ENCODE data around the gene GOLGA7B.

Gene GOLGA7B

GRCh38 chr10:97852840-97853405 lies 3.3 kb downstream of the GOLGA7B start:
- no peak overlapping the region for H3K27ac ChIP-seq (ENCODE audit: low read depth, low read length)
- H3K4me1 ChIP-seq (ENCODE audit: insufficient read depth, low read length) = no peaks in the 10 kb centered on the region
- no peak overlapping the region for H3K4me3 ChIP-seq (ENCODE audit: low read depth in 1 of 2, low read length in 2 of 2)
- H3K27me3 ChIP-seq (ENCODE audit: control insufficient read depth in 1 of 2, insufficient read depth in 2 of 2, low read length in 2 of 2) = peaks cover 23 to 37% of the 10 kb centered on the region in 2 donors
- H3K9ac ChIP-seq (ENCODE audit: low read length) = no peak overlapping the region
- no peaks in the 10 kb centered on the region for H3K36me3 ChIP-seq (ENCODE audit: insufficient read depth, low read length)
- H3K9me3 ChIP-seq (ENCODE audit: low read length) = no peaks in the 10 kb centered on the region

- H3K9ac ChIP-seq (ENCODE audit: low read length) = no peak overlapping the region
- peaks cover 23 to 33% of the 10 kb centered on the region in 2 donors for H3K27me3 ChIP-seq (ENCODE audit: control insufficient read depth in 1 of 2, insufficient read depth in 2 of 2, low read length in 2 of 2)
- no peaks in the 10 kb centered on the region for H3K4me1 ChIP-seq (ENCODE audit: insufficient read depth, low read length)
- no peaks in the 10 kb centered on the region for H3K36me3 ChIP-seq (ENCODE audit: insufficient read depth, low read length)
- no peaks in the 10 kb centered on the region for H3K9me3 ChIP-seq (ENCODE audit: low read length)
- no peak overlapping the region for H3K4me3 ChIP-seq (ENCODE audit: low read depth in 1 of 2, low read length in 2 of 2)
- H3K27ac ChIP-seq (ENCODE audit: low read depth, low read length) = no peak overlapping the region
Measured at GRCh38 chr10:97854743-97855142, 5.1 kb downstream of the GOLGA7B start.

DNA sequence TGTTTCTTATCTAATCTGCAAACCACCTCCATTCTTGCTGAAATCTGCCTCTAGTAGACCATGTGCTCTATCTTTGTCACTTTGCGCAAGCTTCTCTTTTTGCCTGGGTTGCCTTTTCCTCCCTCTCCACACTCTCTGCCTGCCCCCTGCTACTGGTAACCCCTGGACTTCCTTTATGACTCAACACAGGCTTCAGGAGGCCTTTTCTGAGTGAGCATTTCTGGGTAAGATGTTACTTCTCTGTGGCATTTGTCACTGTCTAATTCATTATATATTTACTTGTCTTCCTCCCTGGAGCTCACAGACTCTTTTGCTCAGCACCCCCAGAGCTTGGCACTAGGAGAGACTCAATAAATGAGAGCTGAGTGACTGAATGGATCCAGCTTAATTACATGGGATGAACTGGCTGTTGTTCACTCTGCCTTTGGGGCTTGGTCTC lies 8.4 kb downstream of the GOLGA7B start:
- no peak overlapping the region for H3K9ac ChIP-seq (ENCODE audit: low read length)
- peaks cover 2 to 3% of the 10 kb centered on the region in 2 donors for H3K27me3 ChIP-seq (ENCODE audit: control insufficient read depth in 1 of 2, insufficient read depth in 2 of 2, low read length in 2 of 2)
- no peaks in the 10 kb centered on the region for H3K4me1 ChIP-seq (ENCODE audit: insufficient read depth, low read length)
- H3K9me3 ChIP-seq (ENCODE audit: low read length) = no peaks in the 10 kb centered on the region
- H3K36me3 ChIP-seq (ENCODE audit: insufficient read depth, low read length) = no peaks in the 10 kb centered on the region
- H3K4me3 ChIP-seq (ENCODE audit: low read depth in 1 of 2, low read length in 2 of 2) = no peak overlapping the region
- H3K27ac ChIP-seq (ENCODE audit: low read depth, low read length) = no peak overlapping the region

DNA sequence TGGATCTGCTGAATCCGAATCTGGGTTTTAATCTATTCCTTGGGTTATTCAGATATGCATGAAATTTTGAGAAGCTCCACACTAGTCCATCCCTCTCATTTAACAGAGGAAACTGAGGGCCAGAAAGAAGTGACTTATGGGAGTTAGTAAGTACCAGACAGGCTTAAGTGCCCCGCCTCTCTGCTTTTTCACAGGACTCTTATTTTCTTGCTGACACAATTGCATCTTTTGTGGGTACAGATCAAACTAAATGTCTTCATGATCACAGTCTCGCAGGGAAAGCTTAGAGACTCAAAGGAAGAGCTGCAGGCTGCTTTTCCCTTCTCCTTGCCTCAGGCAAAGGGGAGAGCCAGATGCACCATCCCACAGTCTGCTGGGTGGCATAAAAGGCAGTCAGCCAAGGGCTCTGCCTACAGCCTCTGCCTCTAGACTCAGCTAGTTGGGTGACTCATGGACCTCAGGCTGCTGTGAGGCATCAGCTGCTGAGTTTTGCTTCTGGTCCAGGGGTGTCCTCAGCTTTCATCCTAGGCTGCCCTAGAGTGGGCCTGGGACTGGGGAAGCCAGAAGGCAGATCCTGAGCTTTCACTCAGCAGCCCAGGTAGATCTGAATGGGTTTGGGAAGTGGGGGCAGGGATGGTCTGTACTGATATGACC lies 11.6 kb downstream of the GOLGA7B start:
- Histone ChIP-seq H3K4me3 (ENCODE audit: low read depth in 1 of 2, low read length in 2 of 2) (no peak overlapping the region), H3K27ac (ENCODE audit: low read depth, low read length) (no peak overlapping the region), H3K36me3 (ENCODE audit: insufficient read depth, low read length) (no peaks in the 10 kb centered on the region), H3K4me1 (ENCODE audit: insufficient read depth, low read length) (no peaks in the 10 kb centered on the region), H3K27me3 (ENCODE audit: control insufficient read depth in 1 of 2, insufficient read depth in 2 of 2, low read length in 2 of 2) (peaks cover 0 to 7% of the 10 kb centered on the region in 2 donors), H3K9ac (ENCODE audit: low read length) (no peak overlapping the region), H3K9me3 (ENCODE audit: low read length) (no peaks in the 10 kb centered on the region)

DNA sequence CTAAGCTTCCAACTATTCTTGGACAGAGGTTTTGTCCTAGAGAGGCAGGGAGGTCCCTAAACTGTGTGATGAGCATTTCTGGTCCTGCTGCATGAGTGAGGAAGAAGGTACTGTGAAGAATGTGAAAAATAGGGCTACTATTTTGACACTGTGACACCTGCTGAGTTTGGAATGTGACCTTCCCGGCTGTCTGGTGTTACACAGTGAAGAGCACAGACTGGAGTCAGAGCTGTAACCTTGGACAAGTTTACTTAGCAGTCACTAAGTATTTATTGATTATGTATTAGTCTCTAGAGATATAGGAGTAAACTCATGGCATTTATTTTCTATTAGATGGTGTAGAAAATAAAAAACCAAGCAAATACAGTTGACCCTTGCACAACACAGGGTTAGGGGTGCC lies 12.3 kb downstream of the GOLGA7B start:
- Histone ChIP-seq H3K4me1 (ENCODE audit: insufficient read depth, low read length) (no peaks in the 10 kb centered on the region), H3K36me3 (ENCODE audit: insufficient read depth, low read length) (no peaks in the 10 kb centered on the region), H3K9me3 (ENCODE audit: low read length) (no peaks in the 10 kb centered on the region), H3K9ac (ENCODE audit: low read length) (no peak overlapping the region), H3K27ac (ENCODE audit: low read depth, low read length) (no peak overlapping the region), H3K27me3 (ENCODE audit: control insufficient read depth in 1 of 2, insufficient read depth in 2 of 2, low read length in 2 of 2) (peaks cover 0 to 7% of the 10 kb centered on the region in 2 donors), H3K4me3 (ENCODE audit: low read depth in 1 of 2, low read length in 2 of 2) (no peak overlapping the region)

GRCh38 chr10:97863808-97864207 lies 14.2 kb downstream of the GOLGA7B start:
- H3K4me3 ChIP-seq (ENCODE audit: low read depth in 1 of 2, low read length in 2 of 2) = no peak overlapping the region
- no peaks in the 10 kb centered on the region for H3K9me3 ChIP-seq (ENCODE audit: low read length)
- peaks cover 0 to 7% of the 10 kb centered on the region in 2 donors for H3K27me3 ChIP-seq (ENCODE audit: control insufficient read depth in 1 of 2, insufficient read depth in 2 of 2, low read length in 2 of 2)
- no peaks in the 10 kb centered on the region for H3K36me3 ChIP-seq (ENCODE audit: insufficient read depth, low read length)
- H3K4me1 ChIP-seq (ENCODE audit: insufficient read depth, low read length) = peaks cover 4% of the 10 kb centered on the region
- H3K27ac ChIP-seq (ENCODE audit: low read depth, low read length) = no peak overlapping the region
- H3K9ac ChIP-seq (ENCODE audit: low read length) = no peak overlapping the region

DNA sequence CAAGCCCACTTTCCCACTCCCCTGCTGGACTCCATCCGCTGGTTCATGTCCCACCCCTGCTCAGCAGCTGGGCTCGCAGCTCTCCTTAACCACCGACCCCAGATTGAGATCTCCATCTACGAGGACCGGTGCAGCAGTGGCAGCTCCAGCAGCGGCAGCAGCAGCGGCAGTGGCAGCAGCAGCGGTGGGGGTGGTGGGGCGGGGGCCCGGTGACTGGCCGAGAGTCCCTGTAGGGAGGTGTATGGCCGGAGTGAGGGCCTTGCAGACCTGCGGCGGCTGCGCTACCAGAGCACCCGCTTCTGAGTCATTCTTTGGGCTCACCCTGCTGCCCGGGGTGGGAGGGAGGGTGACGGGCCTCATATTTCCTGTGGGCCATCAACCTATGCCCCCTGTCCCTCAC lies 15.8 kb downstream of the GOLGA7B start:
- peaks cover 9% of the 10 kb centered on the region for H3K4me1 ChIP-seq (ENCODE audit: insufficient read depth, low read length)
- no peaks in the 10 kb centered on the region for H3K9me3 ChIP-seq (ENCODE audit: low read length)
- H3K4me3 ChIP-seq (ENCODE audit: low read depth in 1 of 2, low read length in 2 of 2) = no peak overlapping the region
- H3K36me3 ChIP-seq (ENCODE audit: insufficient read depth, low read length) = no peaks in the 10 kb centered on the region
- H3K9ac ChIP-seq (ENCODE audit: low read length) = no peak overlapping the region
- H3K27me3 ChIP-seq (ENCODE audit: control insufficient read depth in 1 of 2, insufficient read depth in 2 of 2, low read length in 2 of 2) = peaks cover 0 to 7% of the 10 kb centered on the region in 2 donors
- H3K27ac ChIP-seq (ENCODE audit: low read depth, low read length) = no peak overlapping the region

- Histone ChIP-seq H3K36me3 (ENCODE audit: insufficient read depth, low read length) (no peaks in the 10 kb centered on the region), H3K27me3 (ENCODE audit: control insufficient read depth in 1 of 2, insufficient read depth in 2 of 2, low read length in 2 of 2) (peaks cover 0 to 7% of the 10 kb centered on the region in 2 donors)
Measured at GRCh38 chr10:97866524-97867219, 17.0 kb downstream of the GOLGA7B start.

DNA sequence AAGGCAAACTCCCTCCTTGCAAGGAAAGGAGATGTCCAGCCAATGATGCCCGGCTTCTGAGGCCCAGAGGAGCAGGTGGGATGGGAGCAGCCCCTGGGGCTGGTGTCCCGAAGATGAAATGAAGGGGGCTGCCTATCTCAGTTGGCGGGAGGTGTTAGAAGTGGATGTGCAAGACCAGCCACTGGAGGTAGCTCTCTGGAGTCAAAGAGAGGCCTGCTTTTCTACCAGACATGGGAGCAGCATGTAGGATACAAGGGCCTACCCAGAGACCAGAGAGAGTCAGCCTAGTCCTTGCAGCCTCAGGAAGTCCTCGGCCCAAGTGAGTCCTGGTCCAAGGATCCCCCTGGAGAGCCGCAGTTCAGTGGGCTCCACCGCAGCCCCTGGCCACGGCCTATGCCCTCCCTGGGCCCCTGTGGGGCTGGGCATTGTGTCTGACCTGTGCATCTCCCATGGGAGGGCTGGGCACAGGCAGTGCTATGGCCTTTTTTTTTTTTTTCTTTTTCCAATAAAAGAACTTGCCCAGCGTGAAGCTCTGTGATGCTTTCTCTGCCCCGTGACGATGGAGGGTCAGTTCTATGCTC lies 17.7 kb downstream of the GOLGA7B start:
- H3K27ac ChIP-seq (ENCODE audit: low read depth, low read length) = no peak overlapping the region
- no peaks in the 10 kb centered on the region for H3K9me3 ChIP-seq (ENCODE audit: low read length)
- no peaks in the 10 kb centered on the region for H3K36me3 ChIP-seq (ENCODE audit: insufficient read depth, low read length)
- H3K27me3 ChIP-seq (ENCODE audit: control insufficient read depth in 1 of 2, insufficient read depth in 2 of 2, low read length in 2 of 2) = peaks cover 0 to 7% of the 10 kb centered on the region in 2 donors
- H3K4me3 ChIP-seq (ENCODE audit: low read depth in 1 of 2, low read length in 2 of 2) = no peak overlapping the region
- H3K4me1 ChIP-seq (ENCODE audit: insufficient read depth, low read length) = peaks cover 9% of the 10 kb centered on the region
- H3K9ac ChIP-seq (ENCODE audit: low read length) = no peak overlapping the region

More at GRCh38 chr10:97866524-97867219, 17.0 kb downstream of the GOLGA7B start:
- Histone ChIP-seq H3K4me1 (ENCODE audit: insufficient read depth, low read length) (peaks cover 9% of the 10 kb centered on the region), H3K9ac (ENCODE audit: low read length) (no peak overlapping the region), H3K9me3 (ENCODE audit: low read length) (no peaks in the 10 kb centered on the region), H3K27ac (ENCODE audit: low read depth, low read length) (no peak overlapping the region), H3K4me3 (ENCODE audit: low read depth in 1 of 2, low read length in 2 of 2) (no peak overlapping the region)

GRCh38 chr10:97868134-97868685 lies 18.6 kb downstream of the GOLGA7B start:
- Histone ChIP-seq H3K27me3 (ENCODE audit: control insufficient read depth in 1 of 2, insufficient read depth in 2 of 2, low read length in 2 of 2) (peaks cover 0 to 7% of the 10 kb centered on the region in 2 donors), H3K9me3 (ENCODE audit: low read length) (no peaks in the 10 kb centered on the region), H3K9ac (ENCODE audit: low read length) (no peak overlapping the region)

More at GRCh38 chr10:97868134-97868685, 18.6 kb downstream of the GOLGA7B start:
- no peaks in the 10 kb centered on the region for H3K36me3 ChIP-seq (ENCODE audit: insufficient read depth, low read length)
- H3K4me3 ChIP-seq (ENCODE audit: low read depth in 1 of 2, low read length in 2 of 2) = no peak overlapping the region
- peaks cover 9% of the 10 kb centered on the region for H3K4me1 ChIP-seq (ENCODE audit: insufficient read depth, low read length)
- H3K27ac ChIP-seq (ENCODE audit: low read depth, low read length) = no peak overlapping the region

Data from muscle layer of colon (tissue), 2 donors.